B cell (primary cell): ENCODE measurements around the gene CCDC91. TPM values are rescaled to one million over a fixed set of nuclear protein-coding genes. Genes with fewer than 3 reads are reported as not detected.

ENCODE experiments used
- ATAC-seq: fragments of 200-7000 bp; cut with Tn5 transposase; one replicate; pipeline ENCODE4 v1.10.0; 2021; ENCODE audit warnings: low read depth, mild to moderate bottlenecking, moderate number of reproducible peaks, moderate library complexity
- CTCF ChIA-PET: fragments of 350-600 bp; sonication (Branson Sonifier 250); formaldehyde crosslinking; loops from one replicate; lab custom pipeline; 2021; ENCODE audit warnings: antibody characterized with exemption, inconsistent platforms; lab: Charles Lee
- POLR2A ChIA-PET: fragments of 350-600 bp; sonication (Branson Sonifier 250); formaldehyde crosslinking; loops from one replicate; lab custom pipeline; 2021; ENCODE audit warnings: antibody characterized with exemption; lab: Charles Lee
- DNase-seq: peaks from one replicate; pipeline ENCODE4 v3.0.0; 2013
- H2AFZ ChIP-seq: 2 replicates; pipeline ENCODE4 v1.6.1; 2012; ENCODE audit warnings: mild to moderate bottlenecking, low read depth, low read length; ENCODE audit not compliant: insufficient read depth, poor library complexity, severe bottlenecking
- H3K27ac ChIP-seq, 2 donors: 1 replicate in 1 of 2; 2 replicates in 1 of 2; pipeline ENCODE4 v1.5.1; 2012 to 2013; ENCODE audit warnings: low read length in 2 of 2, mild to moderate bottlenecking in 2 of 2, moderate library complexity in 1 of 2
- H3K27me3 ChIP-seq, 4 experiments: fragments of 200-600 bp in 1 of 4; sonication (generic) in 1 of 4; replicated peaks in 1 of 4; 1 replicate in 2 of 4; 2 replicates in 2 of 4; pipeline versions ENCODE4 v1.6.1 to v1.7.0; 2013 to 2016; ENCODE audit warnings: low read length in 3 of 4, mild to moderate bottlenecking in 2 of 4, mixed read lengths in 1 of 4, moderate library complexity in 1 of 4; ENCODE audit not compliant: insufficient read depth in 4 of 4, control insufficient read depth in 3 of 4; ENCODE audit errors: control extremely low read depth in 1 of 4
- H3K36me3 ChIP-seq, 2 experiments: replicated peaks in 1 of 2; 1 replicate in 1 of 2; 2 replicates in 1 of 2; pipeline versions ENCODE4 v1.6.1 to v1.7.1; 2013; ENCODE audit warnings: low read length in 1 of 2; ENCODE audit not compliant: insufficient read depth in 2 of 2, control insufficient read depth in 1 of 2; ENCODE audit errors: control extremely low read depth in 1 of 2, extremely low read depth in 1 of 2
- H3K4me1 ChIP-seq, 2 donors: fragments of 200-600 bp in 1 of 2; sonication (generic) in 1 of 2; 1 replicate in 1 of 2; 2 replicates in 1 of 2; pipeline versions ENCODE4 v1.5.1 to v1.6.1; 2013 to 2017; ENCODE audit warnings: low read length in 2 of 2; ENCODE audit not compliant: control insufficient read depth in 2 of 2, insufficient read depth in 2 of 2
- H3K4me2 ChIP-seq: replicated peaks from 2 replicates; pipeline ENCODE3; 2012; ENCODE audit warnings: mild to moderate bottlenecking, low read depth, low read length; ENCODE audit not compliant: poor library complexity, severe bottlenecking
- H3K4me3 ChIP-seq, 5 experiments: fragments of 200-600 bp in 1 of 5; sonication (generic) in 1 of 5; 1 replicate in 3 of 5; 2 replicates in 2 of 5; pipeline versions ENCODE4 v1.5.1 to v1.7.0; 2011 to 2016; ENCODE audit warnings: low read length in 4 of 5, mild to moderate bottlenecking in 4 of 5, low read depth in 2 of 5, control low read depth in 1 of 5, moderate library complexity in 1 of 5; ENCODE audit not compliant: insufficient read depth in 1 of 5; ENCODE audit errors: control extremely low read depth in 1 of 5, extremely low read depth in 1 of 5
- H3K79me2 ChIP-seq: fragments of 200-600 bp; sonication (generic); one replicate; pipeline ENCODE4 v1.6.0; 2016; ENCODE audit warnings: low read length; ENCODE audit not compliant: control insufficient read depth, insufficient read depth
- H3K9ac ChIP-seq: fragments of 200-600 bp; sonication (generic); 2 replicates; pipeline ENCODE4 v1.6.1; 2017; ENCODE audit warnings: mild to moderate bottlenecking, low read length, moderate library complexity
- H3K9me3 ChIP-seq, 3 donors: one replicate each; pipeline versions ENCODE4 v1.6.1 to v1.7.1; 2013; ENCODE audit warnings: low read length in 2 of 3; ENCODE audit not compliant: control insufficient read depth in 2 of 3, insufficient read depth in 1 of 3; ENCODE audit errors: control extremely low read depth in 1 of 3
- H4K20me1 ChIP-seq: 2 replicates; pipeline ENCODE4 v1.6.0; 2012; ENCODE audit warnings: mild to moderate bottlenecking, low read length; ENCODE audit not compliant: insufficient read depth, control insufficient read depth, poor library complexity, severe bottlenecking
- H3K27ac Mint-ChIP-seq: one replicate; pipeline ENCODE4 v1.8.0; 2021; ENCODE audit warnings: mixed read lengths
- H3K27me3 Mint-ChIP-seq: one replicate; pipeline ENCODE4 v1.8.0; 2021; ENCODE audit warnings: mixed read lengths
- H3K4me1 Mint-ChIP-seq: one replicate; pipeline ENCODE4 v1.8.0; 2021; ENCODE audit warnings: mixed read lengths
- H3K4me3 Mint-ChIP-seq: one replicate; pipeline ENCODE4 v1.8.0; 2021; ENCODE audit warnings: mixed read lengths
- H3K9me3 Mint-ChIP-seq: one replicate; pipeline ENCODE4 v1.8.0; 2022; ENCODE audit warnings: mixed read lengths; ENCODE audit not compliant: insufficient read depth
- EZH2 ChIP-seq: IDR thresholded peaks from 2 replicates; pipeline ENCODE4 v1.6.1; 2012; ENCODE audit warnings: borderline replicate concordance, low read depth, mild to moderate bottlenecking, moderate library complexity, low read length; ENCODE audit not compliant: insufficient read depth, poor library complexity, severe bottlenecking
- WGBS: methylation state at CpG from one replicate; pipeline ENCODE4 v1.1.5; 2013; ENCODE audit warnings: missing lambda C conversion rate; ENCODE audit not compliant: insufficient coverage; 5-methylcytosine and 5-hydroxymethylcytosine counted together
- intact Hi-C: fragments of 100-400 bp; cut with micrococcal nuclease; formaldehyde crosslinking; loops from one replicate; pipeline ENCODE4 v1.10.0; 2022
- polyA plus RNA-seq: library from polyadenylated mRNA; depleted of rRNA; stranded (reverse); fragments of >200 nt; gene quantifications from 2 replicates; pipeline ENCODE4 v1.2.3, GENCODE V29; 2012
- total RNA-seq, 2 donors: library from RNA; stranded (reverse); fragments of 120-200 nt in 1 of 2; gene quantifications; 1 replicate in 1 of 2; 2 replicates in 1 of 2; pipeline versions ENCODE4 v1.2.3 to v1.2.4, GENCODE V29; 2013 to 2022
- TF ChIP-seq, protein P1 (sequence below): fragments of 200-600 bp; IDR thresholded peaks from one replicate; pipeline ENCODE4 v1.8.0; 2022; ENCODE audit warnings: antibody characterized with exemption, mild to moderate bottlenecking

Gene CCDC91
- total and polyA plus RNA-seq, 2 donors (not counting 1 experiment from before 2014, with no cell fraction given) = 10.9 to 64.8 TPM

DNA sequence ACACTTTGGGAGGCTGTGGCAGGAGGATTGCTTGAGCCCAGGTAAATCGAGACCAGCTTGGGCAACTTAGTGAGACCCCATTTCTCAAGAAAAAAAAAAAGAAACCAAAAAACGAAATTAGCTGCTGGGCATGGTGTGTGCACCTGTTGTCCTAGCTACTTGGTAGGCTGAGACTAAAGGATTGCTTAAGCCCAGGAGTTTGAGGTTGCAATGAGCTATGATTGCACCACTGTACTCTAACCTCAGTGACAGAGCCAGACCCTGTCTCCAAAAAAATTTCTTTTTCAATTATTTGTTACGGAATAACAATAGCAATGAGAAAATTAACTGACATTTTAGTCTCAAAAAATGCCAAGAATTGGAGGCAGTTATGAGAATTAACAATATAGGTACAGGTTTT, 128.0 kb downstream of the CCDC91 start:
- no peak overlapping the region for H3K4me2 ChIP-seq

DNA sequence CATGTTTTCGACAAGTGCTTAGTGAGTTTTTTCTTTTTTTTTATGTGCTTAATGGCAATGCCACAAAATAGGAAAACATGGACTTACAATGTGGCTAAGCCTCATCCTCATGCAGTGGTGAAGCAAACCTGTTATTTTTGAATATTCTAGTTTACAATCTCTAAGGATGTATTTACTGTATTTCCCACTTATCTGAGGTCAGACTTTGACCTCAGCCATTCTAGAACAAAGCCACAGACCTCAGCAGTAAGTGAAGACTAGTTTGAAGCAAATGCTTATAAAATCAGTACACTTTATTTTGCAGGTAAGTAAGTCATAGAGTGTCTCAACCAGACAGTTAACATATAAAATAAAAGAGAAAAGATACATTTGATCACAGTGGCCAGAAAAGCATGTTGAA, 130.1 kb downstream of the CCDC91 start:
- Histone ChIP-seq H3K27ac (no peak overlapping the region), H3K4me1 (no peaks in the 10 kb centered on the region), H4K20me1 (no peaks in the 10 kb centered on the region), H2AFZ (no peak overlapping the region), H3K36me3 (peaks cover 4 to 8% of the 10 kb centered on the region in 2 experiments), H3K79me2 (no peaks in the 10 kb centered on the region), H3K27me3 (no peaks in the 10 kb centered on the region), H3K4me2 (no peak overlapping the region), H3K4me3 (no peak overlapping the region), H3K9ac (no peak overlapping the region), H3K9me3 (peaks cover 0 to 5% (median 0%) of the 10 kb centered on the region in 3 donors)
- Mint-ChIP-seq H3K4me1 (no peaks in the 10 kb centered on the region), H3K4me3 (no peak overlapping the region), H3K27me3 (no peaks in the 10 kb centered on the region), H3K27ac (no peak overlapping the region), H3K9me3 (peaks cover 3% of the 10 kb centered on the region)
- no peak for DNase-seq
- WGBS = no CpG with 5 or more reads among the region's 1 CpG
- no peak for TF ChIP-seq EZH2
- TF ChIP-seq, protein P1, sequence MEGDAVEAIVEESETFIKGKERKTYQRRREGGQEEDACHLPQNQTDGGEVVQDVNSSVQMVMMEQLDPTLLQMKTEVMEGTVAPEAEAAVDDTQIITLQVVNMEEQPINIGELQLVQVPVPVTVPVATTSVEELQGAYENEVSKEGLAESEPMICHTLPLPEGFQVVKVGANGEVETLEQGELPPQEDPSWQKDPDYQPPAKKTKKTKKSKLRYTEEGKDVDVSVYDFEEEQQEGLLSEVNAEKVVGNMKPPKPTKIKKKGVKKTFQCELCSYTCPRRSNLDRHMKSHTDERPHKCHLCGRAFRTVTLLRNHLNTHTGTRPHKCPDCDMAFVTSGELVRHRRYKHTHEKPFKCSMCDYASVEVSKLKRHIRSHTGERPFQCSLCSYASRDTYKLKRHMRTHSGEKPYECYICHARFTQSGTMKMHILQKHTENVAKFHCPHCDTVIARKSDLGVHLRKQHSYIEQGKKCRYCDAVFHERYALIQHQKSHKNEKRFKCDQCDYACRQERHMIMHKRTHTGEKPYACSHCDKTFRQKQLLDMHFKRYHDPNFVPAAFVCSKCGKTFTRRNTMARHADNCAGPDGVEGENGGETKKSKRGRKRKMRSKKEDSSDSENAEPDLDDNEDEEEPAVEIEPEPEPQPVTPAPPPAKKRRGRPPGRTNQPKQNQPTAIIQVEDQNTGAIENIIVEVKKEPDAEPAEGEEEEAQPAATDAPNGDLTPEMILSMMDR = no peak
- intact Hi-C loops = no loop called here
- no peak for ATAC-seq
- ChIA-PET CTCF (no interaction called here), POLR2A (no interaction called here)

More for the DNA sequence above, 128.0 kb downstream of the CCDC91 start:
- POLR2A ChIA-PET = no interaction called here
- Histone ChIP-seq H3K27ac (no peak overlapping the region), H3K36me3 (peaks cover 6 to 8% of the 10 kb centered on the region in 2 experiments), H4K20me1 (no peaks in the 10 kb centered on the region), H3K4me1 (no peaks in the 10 kb centered on the region), H2AFZ (no peak overlapping the region), H3K79me2 (no peaks in the 10 kb centered on the region), H3K9me3 (peaks cover 3 to 5% (median 3%) of the 10 kb centered on the region in 3 donors), H3K9ac (no peak overlapping the region), H3K27me3 (no peaks in the 10 kb centered on the region), H3K4me3 (no peak overlapping the region)
- WGBS = no CpG with 5 or more reads among the region's 3 CpGs
- H3K9me3 Mint-ChIP-seq = peaks cover 3% of the 10 kb centered on the region
- CTCF ChIA-PET = no interaction called here
- TF ChIP-seq EZH2 = no peak
- TF ChIP-seq, protein P1 = no peak
- H3K4me3 Mint-ChIP-seq = no peak overlapping the region
- H3K4me1 Mint-ChIP-seq = no peaks in the 10 kb centered on the region
- ATAC-seq = no peak
- no peak for DNase-seq
- no peak overlapping the region for H3K27ac Mint-ChIP-seq
- intact Hi-C loops = no loop called here
- no peaks in the 10 kb centered on the region for H3K27me3 Mint-ChIP-seq
